ENCODE results near the gene RTRAF. TPM values are rescaled to one million over a fixed set of nuclear protein-coding genes. Genes with fewer than 3 reads are reported as not detected.
A peak's percentile ranks its signal among the peaks of the same experiment; 100 is the strongest.

The RTRAF gene
- total and polyA plus RNA-seq, 9 donors, result 152 to 290 (median 237) TPM

DNA sequence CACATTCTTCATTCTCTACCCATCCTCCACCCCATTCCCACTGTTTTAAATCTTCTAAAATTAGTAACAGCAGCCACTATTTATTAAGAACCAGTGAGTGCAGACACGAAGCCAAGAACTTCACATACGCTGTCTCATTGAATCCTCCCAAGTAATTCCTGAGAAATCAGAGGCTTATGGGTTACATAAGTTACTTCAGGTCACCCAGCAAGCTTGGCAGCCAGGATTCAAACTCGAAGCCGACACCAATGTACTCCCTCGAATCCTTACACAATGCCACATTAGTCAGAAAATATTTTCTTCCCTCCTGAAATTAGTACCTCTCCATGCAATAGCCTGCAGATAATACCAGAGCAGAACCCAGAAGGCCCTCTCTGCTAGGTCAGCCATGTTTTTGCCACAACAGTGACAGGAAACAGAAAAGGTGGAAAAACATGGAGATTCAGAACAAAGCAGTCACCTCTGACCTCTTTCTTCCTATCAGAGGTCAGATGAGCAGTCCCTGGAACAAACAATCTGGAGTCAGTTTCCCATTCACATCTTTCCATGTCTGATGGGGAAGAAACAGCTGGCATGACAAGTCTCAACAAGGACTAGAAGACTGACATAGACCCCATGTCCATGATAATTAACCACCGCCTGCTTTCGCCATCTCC lies 63.1 kb downstream of the RTRAF start:
- Histone ChIP-seq H3K27me3 (ENCODE audit: control insufficient read depth, insufficient read depth, low read length) (no peaks in the 10 kb centered on the region), H3K4me3 (ENCODE audit: low read length) (no peak overlapping the region), H3K27ac (ENCODE audit: low read length) (peak overlapping the region; percentile 16), H3K4me1 (ENCODE audit: control insufficient read depth, insufficient read depth, low read length) (peaks cover 49% of the 10 kb centered on the region), H3K9me3 (replicated peaks; ENCODE audit: control insufficient read depth, low read depth, low read length) (no peaks in the 10 kb centered on the region), H3K36me3 (ENCODE audit: control insufficient read depth, insufficient read depth, low read length) (peaks cover 9% of the 10 kb centered on the region)
- DNase-seq, result peak; percentile 75
- WGBS (ENCODE audit: insufficient coverage), result 21% methylated on average over 7 of the region's 7 CpGs

DNA sequence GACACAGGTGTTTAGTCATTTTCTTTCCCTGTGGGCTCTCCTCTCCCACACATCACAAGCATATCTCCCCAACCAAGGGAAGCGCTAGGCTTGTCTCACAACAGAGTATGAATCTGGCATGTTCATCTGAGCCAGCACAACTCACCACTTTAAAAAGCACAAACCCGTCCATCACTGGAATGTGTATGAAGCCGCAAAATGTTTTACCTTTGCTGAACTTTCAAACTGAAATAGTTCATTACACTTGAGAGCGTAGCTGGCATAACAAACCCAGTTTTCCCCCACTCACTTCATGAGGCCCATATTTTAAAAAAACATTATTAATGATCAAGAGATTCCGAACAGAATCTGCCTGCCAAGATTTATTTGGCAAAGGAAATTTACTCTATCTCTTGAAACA lies 63.7 kb downstream of the RTRAF start:
- Histone ChIP-seq H3K4me3 (ENCODE audit: low read length) (no peak overlapping the region), H3K9me3 (replicated peaks; ENCODE audit: control insufficient read depth, low read depth, low read length) (no peaks in the 10 kb centered on the region), H3K27me3 (ENCODE audit: control insufficient read depth, insufficient read depth, low read length) (no peaks in the 10 kb centered on the region), H3K27ac (ENCODE audit: low read length) (peak overlapping the region; percentile 16), H3K4me1 (ENCODE audit: control insufficient read depth, insufficient read depth, low read length) (peaks cover 46% of the 10 kb centered on the region), H3K36me3 (ENCODE audit: control insufficient read depth, insufficient read depth, low read length) (peaks cover 9% of the 10 kb centered on the region)
- WGBS (ENCODE audit: insufficient coverage), result 38% methylated on average over 2 of the region's 5 CpGs
- peak; percentile 70 for DNase-seq

- WGBS (ENCODE audit: insufficient coverage), result no CpG with 5 or more reads among the region's 1 CpG
- no peak for DNase-seq
- H3K27me3 ChIP-seq (ENCODE audit: control insufficient read depth, insufficient read depth, low read length), result no peaks in the 10 kb centered on the region
- H3K27ac ChIP-seq (ENCODE audit: low read length), result no peak overlapping the region
- H3K4me1 ChIP-seq (ENCODE audit: control insufficient read depth, insufficient read depth, low read length), result peaks cover 32% of the 10 kb centered on the region
- no peak overlapping the region for H3K4me3 ChIP-seq (ENCODE audit: low read length)
- H3K9me3 ChIP-seq (replicated peaks; ENCODE audit: control insufficient read depth, low read depth, low read length), result no peaks in the 10 kb centered on the region
- peaks cover 9% of the 10 kb centered on the region for H3K36me3 ChIP-seq (ENCODE audit: control insufficient read depth, insufficient read depth, low read length)
These were observed 65.3 kb downstream of the RTRAF start for GRCh38 chr14:52054678-52055077.

GRCh38 chr14:52055167-52055566 lies 65.8 kb downstream of the RTRAF start:
- no peaks in the 10 kb centered on the region for H3K9me3 ChIP-seq (replicated peaks; ENCODE audit: control insufficient read depth, low read depth, low read length)
- no peak overlapping the region for H3K4me3 ChIP-seq (ENCODE audit: low read length)
- peaks cover 29% of the 10 kb centered on the region for H3K4me1 ChIP-seq (ENCODE audit: control insufficient read depth, insufficient read depth, low read length)
- no peak for DNase-seq
- H3K36me3 ChIP-seq (ENCODE audit: control insufficient read depth, insufficient read depth, low read length), result peaks cover 9% of the 10 kb centered on the region
- WGBS (ENCODE audit: insufficient coverage), result no CpG with 5 or more reads among the region's 2 CpGs
- H3K27me3 ChIP-seq (ENCODE audit: control insufficient read depth, insufficient read depth, low read length), result no peaks in the 10 kb centered on the region
- no peak overlapping the region for H3K27ac ChIP-seq (ENCODE audit: low read length)

GRCh38 chr14:52058341-52058740 lies 69.0 kb downstream of the RTRAF start:
- H3K4me1 ChIP-seq (ENCODE audit: control insufficient read depth, insufficient read depth, low read length), result peaks cover 21% of the 10 kb centered on the region
- H3K9me3 ChIP-seq (replicated peaks; ENCODE audit: control insufficient read depth, low read depth, low read length), result no peaks in the 10 kb centered on the region
- no peaks in the 10 kb centered on the region for H3K27me3 ChIP-seq (ENCODE audit: control insufficient read depth, insufficient read depth, low read length)
- H3K4me3 ChIP-seq (ENCODE audit: low read length), result no peak overlapping the region
- WGBS (ENCODE audit: insufficient coverage), result 93% methylated on average over 2 of the region's 3 CpGs
- no peak for DNase-seq
- H3K36me3 ChIP-seq (ENCODE audit: control insufficient read depth, insufficient read depth, low read length), result peaks cover 7% of the 10 kb centered on the region
- H3K27ac ChIP-seq (ENCODE audit: low read length), result no peak overlapping the region

GRCh38 chr14:52059649-52060048 lies 70.3 kb downstream of the RTRAF start:
- Histone ChIP-seq H3K36me3 (ENCODE audit: control insufficient read depth, insufficient read depth, low read length) (peaks cover 6% of the 10 kb centered on the region), H3K27me3 (ENCODE audit: control insufficient read depth, insufficient read depth, low read length) (no peaks in the 10 kb centered on the region), H3K4me1 (ENCODE audit: control insufficient read depth, insufficient read depth, low read length) (peaks cover 14% of the 10 kb centered on the region), H3K27ac (ENCODE audit: low read length) (no peak overlapping the region), H3K4me3 (ENCODE audit: low read length) (no peak overlapping the region), H3K9me3 (replicated peaks; ENCODE audit: control insufficient read depth, low read depth, low read length) (no peaks in the 10 kb centered on the region)
- no peak for DNase-seq

GRCh38 chr14:52060080-52060479 lies 70.7 kb downstream of the RTRAF start:
- Histone ChIP-seq H3K4me3 (ENCODE audit: low read length) (no peak overlapping the region), H3K36me3 (ENCODE audit: control insufficient read depth, insufficient read depth, low read length) (peaks cover 6% of the 10 kb centered on the region), H3K4me1 (ENCODE audit: control insufficient read depth, insufficient read depth, low read length) (peaks cover 14% of the 10 kb centered on the region), H3K27ac (ENCODE audit: low read length) (no peak overlapping the region), H3K9me3 (replicated peaks; ENCODE audit: control insufficient read depth, low read depth, low read length) (no peaks in the 10 kb centered on the region), H3K27me3 (ENCODE audit: control insufficient read depth, insufficient read depth, low read length) (no peaks in the 10 kb centered on the region)
- WGBS (ENCODE audit: insufficient coverage), result 17% methylated on average over 3 of the region's 6 CpGs
- DNase-seq, result peak; percentile 82

Other genes starting within 250 kb of the RTRAF start
- gene GNG2, start 128.9 kb upstream of the RTRAF start, total RNA-seq, result 36.8 TPM
- 10 to 100 TPM; 34.8 to 90.2 (median 46.2) TPM for gene GNG2, start 128.9 kb upstream of the RTRAF start, polyA plus RNA-seq (ENCODE audit: insufficient read depth in 1 of 8, insufficient read length in 8 of 8, low replicate concordance in 1 of 8)
- 96.3 TPM for gene NID2, start 79.5 kb downstream of the RTRAF start, total RNA-seq
- gene NID2, start 79.5 kb downstream of the RTRAF start, polyA plus RNA-seq (ENCODE audit: insufficient read depth in 1 of 8, insufficient read length in 8 of 8, low replicate concordance in 1 of 8), result 100 to 1,000 TPM in 5 of 8 donors, 10 to 100 TPM in 3; 74.9 to 179 (median 112) TPM

Data from muscle of leg (tissue), 11 donors.